GM12878 (cell line): ENCODE data around the gene ELOF1. TPM values are rescaled to one million over a fixed set of nuclear protein-coding genes. Genes with fewer than 3 reads are reported as not detected.

ENCODE experiments used
- ATAC-seq: fragments of 200-7000 bp; cut with Tn5 transposase; 3 replicates; pipeline ENCODE4 v1.9.1; 2020; ENCODE audit warnings: mild to moderate bottlenecking, moderate library complexity
- BruUV-seq: library from RNA; stranded (reverse); fragments of 400-500 nt; replicated peaks from 2 replicates; lab custom pipeline; 2021; lab: Mats Ljungman, UMichigan
- CTCF ChIA-PET: fragments of 300-600 bp; sonication (Branson Sonifier 250); formaldehyde crosslinking; extraction: SDS; loops from one replicate; lab custom pipeline; 2021; ENCODE audit warnings: inconsistent platforms; lab: Yijun Ruan, JAX
- POLR2A ChIA-PET: fragments of 350-600 bp; formaldehyde crosslinking; extraction: SDS; loops from one replicate; lab custom pipeline; 2021; ENCODE audit warnings: inconsistent platforms; lab: Charles Lee
- RAD21 ChIA-PET: fragments of 300-600 bp; sonication (Branson Sonifier 250); formaldehyde crosslinking; loops from one replicate; lab custom pipeline; 2023; ENCODE audit warnings: antibody characterized with exemption; ENCODE audit not compliant: unreplicated experiment; lab: Charles Lee
- SMC1A ChIA-PET: fragments of 300-600 bp; sonication (Branson Sonifier 250); formaldehyde crosslinking; loops from one replicate; lab custom pipeline; 2023; ENCODE audit not compliant: unreplicated experiment, uncharacterized antibody; lab: Charles Lee
- DNase-seq: peaks from one replicate; pipeline ENCODE4 v3.0.0-alpha.2; 2011; ENCODE audit warnings: low read depth, low spot score
- FAIRE-seq: peaks from 3 replicates; lab custom pipeline; 2011; peaks lifted over from hg19 to GRCh38; lab: Jason Lieb, UNC
- H2AFZ ChIP-seq: 2 replicates; pipeline ENCODE4 v1.6.0; 2011; ENCODE audit warnings: low read depth, low read length, control low read depth; ENCODE audit not compliant: control insufficient read depth
- H3K27ac ChIP-seq: 2 replicates; pipeline ENCODE4 v1.5.1; 2011; ENCODE audit warnings: control low read depth; ENCODE audit not compliant: control insufficient read depth, insufficient read depth
- H3K27me3 ChIP-seq, 2 experiments: replicated peaks in 1 of 2; 2 replicates each; pipeline versions ENCODE4 v1.6.0 to v1.6.1; 2011; ENCODE audit warnings: low read length in 1 of 2; ENCODE audit not compliant: control insufficient read depth in 2 of 2, insufficient read depth in 2 of 2
- H3K36me3 ChIP-seq, 2 experiments: 2 replicates each; pipeline ENCODE4 v1.5.1; 2011; ENCODE audit warnings: low read length in 1 of 2; ENCODE audit not compliant: control insufficient read depth in 2 of 2, insufficient read depth in 2 of 2
- H3K4me1 ChIP-seq: 2 replicates; pipeline ENCODE4 v1.6.1; 2011; ENCODE audit warnings: mild to moderate bottlenecking, low read length, moderate library complexity, mixed read lengths; ENCODE audit not compliant: control insufficient read depth, insufficient read depth
- H3K4me2 ChIP-seq: 2 replicates; pipeline ENCODE4 v1.6.0; 2011; ENCODE audit warnings: control low read depth; ENCODE audit not compliant: control insufficient read depth, insufficient read depth
- H3K4me3 ChIP-seq: fragments of 200-600 bp; sonication (generic); 2 replicates; pipeline ENCODE4 v1.5.1; 2016
- H3K79me2 ChIP-seq: 2 replicates; pipeline ENCODE4 v1.6.0; 2011; ENCODE audit warnings: low read length; ENCODE audit not compliant: control insufficient read depth, insufficient read depth
- H3K9ac ChIP-seq: 2 replicates; pipeline ENCODE4 v1.8.0; 2011; ENCODE audit warnings: low read length, control low read depth, mixed read lengths; ENCODE audit not compliant: control insufficient read depth, insufficient read depth
- H3K9me3 ChIP-seq: replicated peaks from 3 replicates; pipeline ENCODE4 v1.5.1; 2011; ENCODE audit warnings: mild to moderate bottlenecking, low read length; ENCODE audit not compliant: control insufficient read depth, insufficient read depth
- H4K20me1 ChIP-seq: 2 replicates; pipeline ENCODE4 v1.6.0; 2011; ENCODE audit not compliant: control insufficient read depth, insufficient read depth
- BHLHE40 ChIP-seq, 2 experiments: fragments of 450-650 bp in 1 of 2; IDR thresholded peaks; 2 replicates each; pipeline ENCODE4 v1.6.1; 2011 to 2017; ENCODE audit warnings: low read depth in 2 of 2, borderline replicate concordance in 1 of 2, improper control_type of control experiment in 1 of 2, low read length in 1 of 2, mild to moderate bottlenecking in 1 of 2
- BMI1 ChIP-seq: fragments of 450-650 bp; IDR thresholded peaks from 2 replicates; pipeline ENCODE4 v1.6.1; 2016; ENCODE audit warnings: mild to moderate bottlenecking, moderate library complexity, borderline replicate concordance
- DPF2 ChIP-seq: fragments of 450-650 bp; IDR thresholded peaks from 2 replicates; pipeline ENCODE4 v1.6.1; 2017; ENCODE audit warnings: mild to moderate bottlenecking
- ESRRA ChIP-seq: IDR thresholded peaks from 2 replicates; pipeline ENCODE4 v1.6.1; 2012; ENCODE audit warnings: mild to moderate bottlenecking, low read length, improper control_type of control experiment
- GATAD2B ChIP-seq: fragments of 450-650 bp; conservative IDR thresholded peaks from 2 replicates; pipeline ENCODE4 v1.6.1; 2017; ENCODE audit warnings: low read depth, mild to moderate bottlenecking, moderate library complexity
- JUND ChIP-seq: IDR thresholded peaks from 2 replicates; pipeline ENCODE4 v1.6.1; 2012; ENCODE audit warnings: low read depth, mild to moderate bottlenecking, low read length, improper control_type of control experiment, moderate library complexity
- MEF2B ChIP-seq: fragments of 450-650 bp; IDR thresholded peaks from 2 replicates; pipeline ENCODE4 v1.6.1; 2018; ENCODE audit warnings: mild to moderate bottlenecking, moderate library complexity; ENCODE audit not compliant: partially characterized antibody, poor library complexity, severe bottlenecking
- NR2C2 ChIP-seq: IDR thresholded peaks from 2 replicates; pipeline ENCODE4 v1.6.1; 2011; ENCODE audit warnings: borderline replicate concordance, low read depth; ENCODE audit not compliant: control insufficient read depth, insufficient read length
- POLR2AphosphoS2 ChIP-seq: IDR thresholded peaks from 2 replicates; pipeline ENCODE4 v1.6.1; 2011; ENCODE audit warnings: low read depth, mild to moderate bottlenecking, low read length, improper control_type of control experiment, moderate library complexity
- whole genome bisulfite sequencing: methylation state at CpG from one replicate; pipeline ENCODE4 v1.1.6; 2016; ENCODE audit warnings: low lambda C conversion rate; ENCODE audit not compliant: insufficient replicate concordance, insufficient coverage; ENCODE audit errors: missing lambda C conversion rate; 5-methylcytosine and 5-hydroxymethylcytosine counted together
- in situ Hi-C: fragments of 300-500 bp; cut with MboI; formaldehyde crosslinking; loops from 9 replicates; pipeline ENCODE4 v1.14.3; 2018; ENCODE audit warnings: mixed read lengths
- intact Hi-C: fragments of 100-400 bp; cut with micrococcal nuclease; formaldehyde crosslinking; loops from one replicate; pipeline ENCODE4 v1.14.2; 2022; ENCODE audit not compliant: unreplicated experiment
- polyA plus RNA-seq, 11 experiments: library from polyadenylated mRNA; depleted of rRNA in 4 of 11; unstranded in 6 of 11; stranded (reverse) in 5 of 11; fragments of >200 nt; fragmentation: Nextera tagmentation in 4 of 11; fragmentation: Illumina TruSeq in 1 of 11; extraction: Ambion mirVana in 4 of 11; extraction: Trizol in 1 of 11; gene quantifications; 1 replicate in 1 of 11; 2 replicates in 10 of 11; pipeline versions ENCODE4 v1.2.1 to v1.2.3, GENCODE V29; 2011 to 2016; ENCODE audit warnings: inconsistent platforms in 2 of 11, missing spikeins in 2 of 11, low read depth in 1 of 11
- total RNA-seq, 4 experiments: library from RNA; depleted of rRNA in 3 of 4; stranded (reverse); fragments of >200 nt in 3 of 4; fragmentation: Illumina TruSeq in 1 of 4; extraction: Trizol in 1 of 4; gene quantifications; 2 replicates each; pipeline versions ENCODE4 v1.2.1 to v1.2.3, GENCODE V29; 2013 to 2021
- TF ChIP-seq, protein P1 (sequence below), 3 experiments: IDR thresholded peaks in 2 of 3; conservative IDR thresholded peaks in 1 of 3; 2 replicates each; pipeline ENCODE4 v1.5.1; 2011; ENCODE audit warnings: low read depth in 3 of 3, low read length in 3 of 3, mild to moderate bottlenecking in 3 of 3, control low read depth in 2 of 3, moderate library complexity in 2 of 3, inconsistent platforms in 1 of 3, mixed read lengths in 1 of 3; ENCODE audit not compliant: control insufficient read depth in 2 of 3, insufficient read depth in 1 of 3; ENCODE audit errors: extremely low read depth in 1 of 3
- TF ChIP-seq, protein P2 (sequence below): fragments of 450-650 bp; IDR thresholded peaks from 2 replicates; pipeline ENCODE4 v1.6.1; 2016; ENCODE audit warnings: mild to moderate bottlenecking
- TF ChIP-seq, protein P3 (sequence below): fragments of 450-650 bp; IDR thresholded peaks from 2 replicates; pipeline ENCODE4 v1.6.1; 2017; ENCODE audit warnings: borderline replicate concordance
- TF ChIP-seq, protein P4 (sequence below): IDR thresholded peaks from 2 replicates; pipeline ENCODE4 v1.6.1; 2011; ENCODE audit warnings: mild to moderate bottlenecking, low read depth, low read length, moderate library complexity; ENCODE audit not compliant: insufficient replicate concordance

Gene ELOF1
- total and polyA plus RNA-seq, 10 of the 15 experiments (the other 5 are each of a cell fraction or from before 2014, with no cell fraction given): 11.7 to 124 (median 92.9) TPM

DNA sequence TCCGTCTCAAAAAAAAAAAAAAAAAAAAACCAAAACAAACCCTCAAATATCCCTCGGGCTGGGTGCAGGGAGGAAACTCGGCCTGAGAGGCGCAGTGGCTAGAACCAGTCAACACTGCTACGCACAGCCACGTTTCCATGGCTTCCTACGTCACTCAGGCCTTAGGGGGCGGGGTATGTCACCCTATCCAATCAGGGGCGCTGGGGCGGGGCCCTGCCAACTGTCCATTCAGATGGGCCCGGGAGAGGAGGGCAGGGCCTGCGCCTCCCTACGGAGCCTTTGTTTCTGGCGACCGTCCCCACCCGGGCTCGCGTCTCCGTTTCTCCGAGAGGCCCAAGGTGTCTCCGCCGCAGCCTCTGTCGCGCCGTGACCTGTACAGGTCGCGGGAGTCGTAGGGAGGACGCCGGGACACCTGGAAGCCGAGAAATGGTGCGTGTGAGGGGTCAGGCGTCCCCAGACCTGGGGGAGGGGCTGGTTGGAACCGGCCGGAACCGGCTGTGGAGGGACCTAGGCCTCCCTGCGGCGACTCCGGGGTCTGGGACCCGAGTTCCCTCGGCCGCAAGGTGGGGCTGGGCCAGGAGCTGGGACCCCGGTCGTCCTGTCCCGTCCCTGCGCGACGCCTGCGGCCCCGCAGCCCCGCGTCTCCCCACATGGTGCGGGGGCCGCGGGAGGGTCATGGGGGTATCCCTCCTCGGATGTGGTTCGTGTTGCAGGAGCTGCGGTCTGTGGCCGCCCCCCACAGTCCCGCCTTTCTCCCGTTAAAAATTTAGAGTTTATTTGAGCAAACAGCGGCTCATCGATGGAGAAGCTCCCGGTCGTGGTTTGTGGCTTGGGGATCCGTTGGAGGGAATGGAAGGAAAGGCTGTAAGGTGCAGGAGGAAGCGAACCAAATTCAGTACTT lies 38.4 kb upstream of the ELOF1 start, which contains the start of gene ZNF627 (continued):
- TF ChIP-seq, protein P1, sequence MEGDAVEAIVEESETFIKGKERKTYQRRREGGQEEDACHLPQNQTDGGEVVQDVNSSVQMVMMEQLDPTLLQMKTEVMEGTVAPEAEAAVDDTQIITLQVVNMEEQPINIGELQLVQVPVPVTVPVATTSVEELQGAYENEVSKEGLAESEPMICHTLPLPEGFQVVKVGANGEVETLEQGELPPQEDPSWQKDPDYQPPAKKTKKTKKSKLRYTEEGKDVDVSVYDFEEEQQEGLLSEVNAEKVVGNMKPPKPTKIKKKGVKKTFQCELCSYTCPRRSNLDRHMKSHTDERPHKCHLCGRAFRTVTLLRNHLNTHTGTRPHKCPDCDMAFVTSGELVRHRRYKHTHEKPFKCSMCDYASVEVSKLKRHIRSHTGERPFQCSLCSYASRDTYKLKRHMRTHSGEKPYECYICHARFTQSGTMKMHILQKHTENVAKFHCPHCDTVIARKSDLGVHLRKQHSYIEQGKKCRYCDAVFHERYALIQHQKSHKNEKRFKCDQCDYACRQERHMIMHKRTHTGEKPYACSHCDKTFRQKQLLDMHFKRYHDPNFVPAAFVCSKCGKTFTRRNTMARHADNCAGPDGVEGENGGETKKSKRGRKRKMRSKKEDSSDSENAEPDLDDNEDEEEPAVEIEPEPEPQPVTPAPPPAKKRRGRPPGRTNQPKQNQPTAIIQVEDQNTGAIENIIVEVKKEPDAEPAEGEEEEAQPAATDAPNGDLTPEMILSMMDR (IDR thresholded peaks at IDR 0.05 in 2 of 3, conservative IDR thresholded peaks at IDR 0.05 in 1 of 3; ENCODE audit: control insufficient read depth in 2 of 3, extremely low read depth in 1 of 3, insufficient read depth in 1 of 3, low read depth in 3 of 3, low read length in 3 of 3): peak; percentile 10 to 30 (median 17); a peak in 3 of 6 replicates
- TF ChIP-seq DPF2 (peak; percentile 83), BMI1 (peak; percentile 79; the same call in 1 of the 2 replicates), JUND (peak; percentile 57), ESRRA (no peak)
- TF ChIP-seq, protein P2, sequence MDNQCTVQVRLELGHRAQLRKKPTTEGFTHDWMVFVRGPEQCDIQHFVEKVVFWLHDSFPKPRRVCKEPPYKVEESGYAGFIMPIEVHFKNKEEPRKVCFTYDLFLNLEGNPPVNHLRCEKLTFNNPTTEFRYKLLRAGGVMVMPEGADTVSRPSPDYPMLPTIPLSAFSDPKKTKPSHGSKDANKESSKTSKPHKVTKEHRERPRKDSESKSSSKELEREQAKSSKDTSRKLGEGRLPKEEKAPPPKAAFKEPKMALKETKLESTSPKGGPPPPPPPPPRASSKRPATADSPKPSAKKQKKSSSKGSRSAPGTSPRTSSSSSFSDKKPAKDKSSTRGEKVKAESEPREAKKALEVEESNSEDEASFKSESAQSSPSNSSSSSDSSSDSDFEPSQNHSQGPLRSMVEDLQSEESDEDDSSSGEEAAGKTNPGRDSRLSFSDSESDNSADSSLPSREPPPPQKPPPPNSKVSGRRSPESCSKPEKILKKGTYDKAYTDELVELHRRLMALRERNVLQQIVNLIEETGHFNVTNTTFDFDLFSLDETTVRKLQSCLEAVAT: peak; percentile 86; the same call in 1 of the 2 replicates

DNA sequence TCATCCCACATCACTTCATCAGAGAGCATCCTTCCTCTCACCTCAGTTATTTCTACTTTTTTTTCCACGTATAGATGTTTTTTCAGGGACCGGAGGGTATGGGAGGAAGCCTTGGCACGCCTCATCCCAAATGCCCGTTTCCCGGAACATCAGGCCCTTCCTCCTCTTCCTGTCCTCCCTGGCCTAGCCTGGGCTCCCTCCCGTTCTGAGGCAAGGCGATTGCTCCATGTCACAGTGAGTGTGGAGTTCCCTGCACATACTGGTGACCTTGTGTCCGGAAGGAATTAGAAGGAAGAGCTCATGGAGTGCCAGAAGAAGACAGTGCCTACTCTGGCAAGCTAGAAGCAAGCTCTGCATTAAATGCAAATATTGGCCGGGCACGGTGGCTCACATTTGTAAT lies 37.1 kb upstream of the ELOF1 start:
- no peaks in the 10 kb centered on the region; the same call in none of the 3 replicates for H3K9me3 ChIP-seq
- no TSS peak for BruUV-seq
- no peak overlapping the region for H3K4me2 ChIP-seq
- no peaks in the 10 kb centered on the region for H3K27me3 ChIP-seq
- FAIRE-seq: no peak
- DNase-seq: no peak
- H3K4me3 ChIP-seq: no peak overlapping the region
- no peak overlapping the region for H3K27ac ChIP-seq
- RAD21 ChIA-PET: no interaction called here
- peaks cover 27% of the 10 kb centered on the region for H3K79me2 ChIP-seq
- ATAC-seq: no peak
- no peaks in the 10 kb centered on the region for H4K20me1 ChIP-seq
- CTCF ChIA-PET: interaction anchor here (0.6 to 1.2 kb wide), 3 partner anchors 8 to 60 kb away, joined by 3 to 7 read pairs (median 4); no protein-coding TSS in a partner anchor
- in situ Hi-C loops (loop anchor here (25.0 kb wide), 1 partner anchor 1566 kb away; the partner anchor contains the start of genes IER2 and STX10), intact Hi-C loops (loop anchor here (5.0 kb wide), 1 partner anchor 216 kb away; the partner anchor contains the start of gene ZNF440)
- POLR2A ChIA-PET: interaction anchor here (0.6 to 1.7 kb wide), 3 partner anchors 15 to 71 kb away, joined by 3 to 7 read pairs (median 4); partner anchors contain the start of gene ELOF1
- 88% methylated on average over 10 of the region's 10 CpGs for WGBS
- H2AFZ ChIP-seq: no peak overlapping the region
- peaks cover 14% of the 10 kb centered on the region for H3K4me1 ChIP-seq
- no peak overlapping the region for H3K9ac ChIP-seq
- no peaks in the 10 kb centered on the region for H3K36me3 ChIP-seq
- SMC1A ChIA-PET: no interaction called here
- TF ChIP-seq, protein P3, sequence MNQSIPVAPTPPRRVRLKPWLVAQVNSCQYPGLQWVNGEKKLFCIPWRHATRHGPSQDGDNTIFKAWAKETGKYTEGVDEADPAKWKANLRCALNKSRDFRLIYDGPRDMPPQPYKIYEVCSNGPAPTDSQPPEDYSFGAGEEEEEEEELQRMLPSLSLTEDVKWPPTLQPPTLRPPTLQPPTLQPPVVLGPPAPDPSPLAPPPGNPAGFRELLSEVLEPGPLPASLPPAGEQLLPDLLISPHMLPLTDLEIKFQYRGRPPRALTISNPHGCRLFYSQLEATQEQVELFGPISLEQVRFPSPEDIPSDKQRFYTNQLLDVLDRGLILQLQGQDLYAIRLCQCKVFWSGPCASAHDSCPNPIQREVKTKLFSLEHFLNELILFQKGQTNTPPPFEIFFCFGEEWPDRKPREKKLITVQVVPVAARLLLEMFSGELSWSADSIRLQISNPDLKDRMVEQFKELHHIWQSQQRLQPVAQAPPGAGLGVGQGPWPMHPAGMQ: no peak
- TF ChIP-seq, protein P4, sequence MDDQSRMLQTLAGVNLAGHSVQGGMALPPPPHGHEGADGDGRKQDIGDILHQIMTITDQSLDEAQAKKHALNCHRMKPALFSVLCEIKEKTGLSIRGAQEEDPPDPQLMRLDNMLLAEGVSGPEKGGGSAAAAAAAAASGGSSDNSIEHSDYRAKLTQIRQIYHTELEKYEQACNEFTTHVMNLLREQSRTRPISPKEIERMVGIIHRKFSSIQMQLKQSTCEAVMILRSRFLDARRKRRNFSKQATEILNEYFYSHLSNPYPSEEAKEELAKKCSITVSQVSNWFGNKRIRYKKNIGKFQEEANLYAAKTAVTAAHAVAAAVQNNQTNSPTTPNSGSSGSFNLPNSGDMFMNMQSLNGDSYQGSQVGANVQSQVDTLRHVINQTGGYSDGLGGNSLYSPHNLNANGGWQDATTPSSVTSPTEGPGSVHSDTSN: no peak
- TF ChIP-seq BHLHE40 (IDR thresholded peaks at IDR 0.05; ENCODE audit: borderline replicate concordance in 1 of 2, low read depth in 2 of 2, low read length in 1 of 2) (no peak), MEF2B (no peak), NR2C2 (no peak), GATAD2B (no peak), POLR2AphosphoS2 (no peak)
